Measurements from ENCODE around the gene GTF3A. TPM values are rescaled to one million over a fixed set of nuclear protein-coding genes. Genes with fewer than 3 reads are reported as not detected.

The GTF3A gene
- total and polyA plus RNA-seq, 9 of the 15 experiments (the other 6 are each of a cell fraction or from before 2014, with no cell fraction given), result 47.5 to 303 (median 174) TPM

- no peak for TF ChIP-seq MED1 (CRISPR knock-in tag; IDR thresholded peaks at IDR 0.05; ENCODE audit: borderline replicate concordance)
- peak; percentile 3 for TF ChIP-seq MEIS2 (IDR thresholded peaks at IDR 0.05; ENCODE audit: partially characterized antibody)
- TF ChIP-seq MECOM (CRISPR knock-in tag; IDR thresholded peaks at IDR 0.05), result peak; percentile 33; the same call in 1 of the 2 replicates
- no peak for TF ChIP-seq ZBTB49 (CRISPR knock-in tag; IDR thresholded peaks at IDR 0.05; ENCODE audit: borderline replicate concordance)
- TF ChIP-seq ZNF3 (CRISPR knock-in tag; IDR thresholded peaks at IDR 0.05), result no peak
- TF ChIP-seq NCOR1 (IDR thresholded peaks at IDR 0.05), result peak; percentile 60
- TF ChIP-seq RFX7 (CRISPR knock-in tag; IDR thresholded peaks at IDR 0.05), result no peak
- no peak for TF ChIP-seq ZNF146 (CRISPR knock-in tag; IDR thresholded peaks at IDR 0.05; ENCODE audit: unreplicated experiment)
- TF ChIP-seq ID3 (CRISPR knock-in tag; IDR thresholded peaks at IDR 0.05), result no peak
- TF ChIP-seq ID3 (tag; IDR thresholded peaks at IDR 0.05), result no peak
- no peak for TF ChIP-seq MTA1 (IDR thresholded peaks at IDR 0.05; ENCODE audit: borderline replicate concordance)
- TF ChIP-seq ZNF431 (CRISPR knock-in tag; IDR thresholded peaks at IDR 0.05), result no peak
- TF ChIP-seq E2F4 (CRISPR knock-in tag; IDR thresholded peaks at IDR 0.05; ENCODE audit: low read depth), result no peak
- TF ChIP-seq NFE2 (IDR thresholded peaks at IDR 0.05; ENCODE audit: low read depth), result no peak
- no peak for TF ChIP-seq ZBTB12 (CRISPR knock-in tag; IDR thresholded peaks at IDR 0.05)
- no peak for TF ChIP-seq RHOXF2B (CRISPR knock-in tag; conservative IDR thresholded peaks at IDR 0.05)
- no peak for TF ChIP-seq BACH1 (tag; IDR thresholded peaks at IDR 0.05)
- TF ChIP-seq SIN3A (IDR thresholded peaks at IDR 0.05; ENCODE audit: borderline replicate concordance in 2 of 2, control insufficient read depth in 1 of 2, low read depth in 2 of 2, low read length in 2 of 2), result no peak
- peak; percentile 48; the same call in 1 of the 2 replicates for TF ChIP-seq TEAD4 (IDR thresholded peaks at IDR 0.05; ENCODE audit: low read length)
- TF ChIP-seq TEAD4 (CRISPR knock-in tag; IDR thresholded peaks at IDR 0.05; ENCODE audit: borderline replicate concordance), result no peak
- TF ChIP-seq BRF2 (IDR thresholded peaks at IDR 0.05; ENCODE audit: borderline replicate concordance, insufficient read depth, insufficient read length), result no peak
- TF ChIP-seq ZBTB26 (CRISPR knock-in tag; IDR thresholded peaks at IDR 0.05), result no peak
- no peak for TF ChIP-seq KAT2B (IDR thresholded peaks at IDR 0.05; ENCODE audit: low read depth, low read length)
Measured at GRCh38 chr13:27428160-27428559, 3.7 kb downstream of the GTF3A start (continued).

Measured in K562 (cell line).